Measurements from ENCODE around the gene CAV2.

Gene CAV2

GRCh38 chr7:116525298-116525912 lies 25.9 kb downstream of the CAV2 start:
- no peak for DNase-seq

- DNase-seq, result peak in 1 of 2 experiments; percentile 52
These were observed 26.6 kb downstream of the CAV2 start for GRCh38 chr7:116525913-116526861.

GRCh38 chr7:116526897-116527296 lies 27.4 kb downstream of the CAV2 start:
- DNase-seq, result no peak

GRCh38 chr7:116527521-116527920 lies 28.0 kb downstream of the CAV2 start:
- no peak for DNase-seq

GRCh38 chr7:116528008-116528789 lies 28.7 kb downstream of the CAV2 start:
- DNase-seq, result peak in 1 of 2 experiments; percentile 6

- no peak for DNase-seq
These were observed 29.7 kb downstream of the CAV2 start for GRCh38 chr7:116529250-116529649.

- DNase-seq, result no peak
These were observed 30.7 kb downstream of the CAV2 start for GRCh38 chr7:116530107-116530820.

- no peak for DNase-seq
These were observed 32.7 kb downstream of the CAV2 start for GRCh38 chr7:116532102-116532688.

- no peak for DNase-seq
These were observed 35.3 kb downstream of the CAV2 start for GRCh38 chr7:116534790-116535189.

GRCh38 chr7:116535416-116535815 lies 35.9 kb downstream of the CAV2 start:
- no peak for DNase-seq

- no peak for DNase-seq
These were observed 38.6 kb downstream of the CAV2 start for GRCh38 chr7:116538138-116538537.

GRCh38 chr7:116539879-116540278 lies 40.3 kb downstream of the CAV2 start:
- DNase-seq, result no peak

GRCh38 chr7:116540743-116541142 lies 41.2 kb downstream of the CAV2 start:
- no peak for DNase-seq

GRCh38 chr7:116541951-116542350 lies 42.4 kb downstream of the CAV2 start:
- DNase-seq, result no peak

GRCh38 chr7:116542618-116543017 lies 43.1 kb downstream of the CAV2 start:
- DNase-seq, result no peak

- DNase-seq, result no peak
These were observed 44.1 kb downstream of the CAV2 start for GRCh38 chr7:116543664-116544063.

- DNase-seq, result no peak
These were observed 44.9 kb downstream of the CAV2 start for GRCh38 chr7:116544487-116544886.

- no peak for DNase-seq
These were observed 46.0 kb downstream of the CAV2 start for GRCh38 chr7:116545411-116545993.

- no peak for DNase-seq
These were observed 46.5 kb downstream of the CAV2 start for GRCh38 chr7:116546054-116546453.

- DNase-seq, result no peak
These were observed 47.4 kb downstream of the CAV2 start for GRCh38 chr7:116546916-116547315.

GRCh38 chr7:116547347-116547746 lies 47.8 kb downstream of the CAV2 start:
- DNase-seq, result no peak

GRCh38 chr7:116548506-116548905 lies 49.0 kb downstream of the CAV2 start:
- no peak for DNase-seq
